Type B pancreatic cell (in vitro differentiated cells): Measurements from ENCODE around the gene ZNF609. TPM values are rescaled to one million over a fixed set of nuclear protein-coding genes. Genes with fewer than 3 reads are reported as not detected.

Experiments used
- DNase-seq: peaks from one replicate; pipeline ENCODE4 v3.0.0; 2021; ENCODE audit warnings: mixed read lengths; ENCODE audit not compliant: unreplicated experiment; ENCODE audit errors: extremely low spot score
- H3K27ac Mint-ChIP-seq: 2 replicates; pipeline ENCODE4 v1.8.0; 2021; ENCODE audit warnings: mild to moderate bottlenecking, mixed read lengths
- H3K27me3 Mint-ChIP-seq: 2 replicates; pipeline ENCODE4 v1.8.0; 2021; ENCODE audit warnings: mixed read lengths
- H3K36me3 Mint-ChIP-seq: 2 replicates; pipeline ENCODE4 v1.8.0; 2021; ENCODE audit warnings: mixed read lengths
- H3K4me1 Mint-ChIP-seq: one replicate; pipeline ENCODE4 v1.8.0; 2021; ENCODE audit warnings: mixed read lengths; ENCODE audit not compliant: unreplicated experiment
- H3K4me3 Mint-ChIP-seq: 2 replicates; pipeline ENCODE4 v1.8.0; 2021; ENCODE audit warnings: mild to moderate bottlenecking, mixed read lengths
- H3K9me3 Mint-ChIP-seq: 2 replicates; pipeline ENCODE4 v1.8.0; 2021; ENCODE audit warnings: mixed read lengths
- total RNA-seq: library from RNA; stranded (reverse); gene quantifications from 2 replicates; pipeline ENCODE4 v1.2.1, GENCODE V29; 2021; ENCODE audit warnings: low replicate concordance
- TF ChIP-seq, protein P1 (sequence below): fragments of 200-600 bp; sonication (generic); conservative IDR thresholded peaks from 2 replicates; pipeline ENCODE4 v1.5.0; 2021; ENCODE audit warnings: antibody characterized with exemption, mild to moderate bottlenecking

Gene ZNF609
- total RNA-seq, 1 donor from 2014 or later: 53.1 TPM

DNA sequence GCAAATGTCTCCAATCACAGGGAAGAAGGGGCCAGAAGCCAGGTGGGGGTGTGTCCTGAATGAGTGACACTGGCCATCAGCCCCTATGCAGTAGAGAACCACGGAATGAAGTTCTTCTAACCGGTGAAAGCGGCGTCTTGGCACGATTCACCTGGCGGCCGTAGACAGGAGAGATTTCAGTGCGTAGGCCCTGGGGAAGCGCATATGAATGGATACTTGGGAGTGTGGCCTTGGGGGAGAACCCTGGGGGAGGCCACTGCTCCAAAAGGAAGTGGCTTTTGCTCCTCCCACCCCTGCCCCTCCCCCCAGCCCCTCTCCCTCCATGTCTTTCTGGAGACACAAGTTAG is 271.4 kb downstream of the ZNF609 start:
- TF ChIP-seq, protein P1, sequence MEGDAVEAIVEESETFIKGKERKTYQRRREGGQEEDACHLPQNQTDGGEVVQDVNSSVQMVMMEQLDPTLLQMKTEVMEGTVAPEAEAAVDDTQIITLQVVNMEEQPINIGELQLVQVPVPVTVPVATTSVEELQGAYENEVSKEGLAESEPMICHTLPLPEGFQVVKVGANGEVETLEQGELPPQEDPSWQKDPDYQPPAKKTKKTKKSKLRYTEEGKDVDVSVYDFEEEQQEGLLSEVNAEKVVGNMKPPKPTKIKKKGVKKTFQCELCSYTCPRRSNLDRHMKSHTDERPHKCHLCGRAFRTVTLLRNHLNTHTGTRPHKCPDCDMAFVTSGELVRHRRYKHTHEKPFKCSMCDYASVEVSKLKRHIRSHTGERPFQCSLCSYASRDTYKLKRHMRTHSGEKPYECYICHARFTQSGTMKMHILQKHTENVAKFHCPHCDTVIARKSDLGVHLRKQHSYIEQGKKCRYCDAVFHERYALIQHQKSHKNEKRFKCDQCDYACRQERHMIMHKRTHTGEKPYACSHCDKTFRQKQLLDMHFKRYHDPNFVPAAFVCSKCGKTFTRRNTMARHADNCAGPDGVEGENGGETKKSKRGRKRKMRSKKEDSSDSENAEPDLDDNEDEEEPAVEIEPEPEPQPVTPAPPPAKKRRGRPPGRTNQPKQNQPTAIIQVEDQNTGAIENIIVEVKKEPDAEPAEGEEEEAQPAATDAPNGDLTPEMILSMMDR: no peak
- Mint-ChIP-seq H3K4me1 (peaks cover 16% of the 10 kb centered on the region), H3K27me3 (no peaks in the 10 kb centered on the region), H3K4me3 (no peak overlapping the region), H3K27ac (peak overlapping the region; percentile 49), H3K36me3 (no peaks in the 10 kb centered on the region), H3K9me3 (no peaks in the 10 kb centered on the region)
- no peak for DNase-seq

DNA sequence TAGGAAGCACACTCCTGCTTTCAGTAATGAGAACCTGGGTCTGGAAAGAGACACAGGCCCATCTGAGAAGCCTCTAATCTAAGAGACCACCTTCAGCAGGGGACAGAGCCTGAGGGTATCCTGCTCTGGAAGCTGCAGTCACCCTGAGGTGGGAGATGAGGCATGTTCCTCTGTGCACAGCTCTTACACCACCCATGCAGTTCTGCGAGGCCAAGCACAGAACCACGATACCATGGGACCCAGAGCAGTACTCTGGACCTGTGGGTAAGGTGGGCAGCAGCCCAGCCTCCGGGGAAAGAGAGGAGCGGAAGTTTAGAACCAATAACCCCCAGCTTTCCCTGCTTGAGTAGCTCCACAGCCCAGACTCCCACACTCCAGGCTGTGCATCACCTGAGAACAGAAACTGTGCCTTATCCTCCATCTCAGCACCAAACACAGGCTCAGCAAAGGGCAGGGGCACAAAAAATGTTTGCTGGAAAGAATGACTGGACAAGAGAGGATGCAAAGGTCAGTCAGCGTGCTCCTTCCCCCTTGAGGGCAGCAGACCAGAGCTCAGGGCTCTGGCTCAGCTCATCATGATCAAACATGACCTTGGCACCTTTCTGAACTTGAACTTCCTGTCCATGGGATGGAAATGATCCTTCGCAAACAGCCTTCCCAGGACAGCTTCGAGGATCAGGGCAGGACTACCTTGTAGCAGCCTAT is 271.9 kb downstream of the ZNF609 start:
- Mint-ChIP-seq H3K9me3 (no peaks in the 10 kb centered on the region), H3K36me3 (no peaks in the 10 kb centered on the region), H3K4me3 (no peak overlapping the region), H3K27me3 (no peaks in the 10 kb centered on the region), H3K27ac (no peak overlapping the region), H3K4me1 (peaks cover 16% of the 10 kb centered on the region)
- TF ChIP-seq, protein P1: no peak
- no peak for DNase-seq

Other genes with a start within 250 kb of the ZNF609 start
- 19.9 and 31.8 TPM in 2 replicates for gene CSNK1G1, start 104.4 kb upstream of the ZNF609 start, total RNA-seq
- 17.0 and 45.9 TPM in 2 replicates for gene PCLAF, start 79.1 kb upstream of the ZNF609 start, total RNA-seq
- gene TRIP4, start 72.7 kb upstream of the ZNF609 start, total RNA-seq: 21.1 and 22.4 TPM in 2 replicates